ENCODE data around the gene USP5.
A peak's percentile ranks its signal among the peaks of the same experiment; 100 is the strongest.

Gene USP5

DNA sequence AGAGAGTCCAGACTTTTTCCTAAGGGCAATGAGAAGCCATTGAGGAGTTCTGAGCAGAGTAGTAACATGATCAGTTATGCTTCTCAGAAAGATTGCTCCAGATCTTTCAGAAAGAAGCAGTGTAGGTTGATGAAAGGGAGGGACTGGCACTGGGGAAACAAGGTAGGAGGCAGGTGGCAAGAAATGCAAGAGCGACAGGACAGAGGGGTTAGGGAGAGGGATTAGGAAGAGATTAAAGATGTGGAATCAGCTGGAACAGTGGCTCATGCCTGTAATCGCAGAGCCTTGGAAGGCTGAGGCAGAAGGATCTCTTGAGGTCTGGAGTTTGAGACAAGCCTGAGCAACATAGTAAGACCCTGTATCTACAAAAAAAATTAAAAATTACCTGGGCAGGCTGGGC is 4.3 kb upstream of the USP5 start:
- TF ChIP-seq, protein P1, sequence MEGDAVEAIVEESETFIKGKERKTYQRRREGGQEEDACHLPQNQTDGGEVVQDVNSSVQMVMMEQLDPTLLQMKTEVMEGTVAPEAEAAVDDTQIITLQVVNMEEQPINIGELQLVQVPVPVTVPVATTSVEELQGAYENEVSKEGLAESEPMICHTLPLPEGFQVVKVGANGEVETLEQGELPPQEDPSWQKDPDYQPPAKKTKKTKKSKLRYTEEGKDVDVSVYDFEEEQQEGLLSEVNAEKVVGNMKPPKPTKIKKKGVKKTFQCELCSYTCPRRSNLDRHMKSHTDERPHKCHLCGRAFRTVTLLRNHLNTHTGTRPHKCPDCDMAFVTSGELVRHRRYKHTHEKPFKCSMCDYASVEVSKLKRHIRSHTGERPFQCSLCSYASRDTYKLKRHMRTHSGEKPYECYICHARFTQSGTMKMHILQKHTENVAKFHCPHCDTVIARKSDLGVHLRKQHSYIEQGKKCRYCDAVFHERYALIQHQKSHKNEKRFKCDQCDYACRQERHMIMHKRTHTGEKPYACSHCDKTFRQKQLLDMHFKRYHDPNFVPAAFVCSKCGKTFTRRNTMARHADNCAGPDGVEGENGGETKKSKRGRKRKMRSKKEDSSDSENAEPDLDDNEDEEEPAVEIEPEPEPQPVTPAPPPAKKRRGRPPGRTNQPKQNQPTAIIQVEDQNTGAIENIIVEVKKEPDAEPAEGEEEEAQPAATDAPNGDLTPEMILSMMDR (IDR thresholded peaks at IDR 0.05; ENCODE audit: insufficient read depth, low read depth, low read length, missing control alignments), result no peak
- no peak for DNase-seq (ENCODE audit: low read depth)
- H3K4me3 ChIP-seq (ENCODE audit: low read length), result no peak overlapping the region

DNA sequence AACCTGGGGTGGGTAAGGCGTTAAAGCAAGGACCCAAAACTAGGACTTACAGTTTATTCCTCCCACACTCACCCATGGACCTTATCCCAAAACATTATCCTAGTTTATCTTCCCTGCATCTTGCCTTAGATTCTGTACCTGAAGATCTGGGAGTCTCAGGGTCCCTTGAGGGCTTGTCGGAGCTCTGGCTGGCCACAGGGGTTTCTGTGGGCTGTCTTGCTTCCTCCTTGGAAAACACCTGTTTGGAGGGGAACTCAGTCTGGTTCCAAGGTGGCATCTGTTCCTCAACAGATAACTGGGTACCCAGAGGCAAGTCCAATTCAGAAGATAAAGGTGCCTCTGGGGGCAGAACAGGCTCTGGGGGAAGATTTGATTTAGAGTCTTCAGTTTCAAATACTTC is 2.5 kb upstream of the USP5 start:
- H3K4me3 ChIP-seq (ENCODE audit: low read length), result no peak overlapping the region
- TF ChIP-seq, protein P1 (IDR thresholded peaks at IDR 0.05; ENCODE audit: insufficient read depth, low read depth, low read length, missing control alignments), result no peak
- no peak for DNase-seq (ENCODE audit: low read depth)

DNA sequence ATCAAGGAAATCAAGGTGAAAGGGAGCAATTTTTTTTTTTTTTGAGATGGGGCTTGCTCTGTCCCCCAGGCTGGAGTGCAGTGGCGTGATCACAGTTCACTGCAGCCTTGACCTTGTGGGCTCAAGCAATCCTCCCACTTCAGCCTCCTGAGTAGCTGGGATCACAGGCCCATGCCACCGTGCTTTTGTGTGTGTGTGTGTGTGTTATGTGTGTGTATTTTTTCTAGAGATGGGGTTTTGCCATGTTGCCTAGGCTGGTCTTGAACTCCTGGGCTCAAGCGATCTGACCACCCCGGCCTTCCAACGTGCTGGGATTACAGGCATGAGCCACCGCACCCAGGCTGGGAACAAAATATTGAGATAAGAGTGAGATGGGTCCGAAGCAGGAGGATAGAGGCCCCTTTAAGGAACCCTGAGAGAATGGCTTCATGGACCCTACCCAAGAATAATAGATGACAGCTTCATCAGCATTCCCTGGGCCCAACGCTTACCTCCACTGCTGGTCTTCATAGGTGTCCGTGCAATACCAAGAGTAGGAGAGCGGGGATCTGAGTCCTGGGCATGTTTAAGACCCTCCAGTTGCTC is 1.9 kb upstream of the USP5 start:
- TF ChIP-seq, protein P1 (IDR thresholded peaks at IDR 0.05; ENCODE audit: insufficient read depth, low read depth, low read length, missing control alignments), result no peak
- peak overlapping the region; percentile 97 for H3K4me3 ChIP-seq (ENCODE audit: low read length)
- no peak for DNase-seq (ENCODE audit: low read depth)

DNA sequence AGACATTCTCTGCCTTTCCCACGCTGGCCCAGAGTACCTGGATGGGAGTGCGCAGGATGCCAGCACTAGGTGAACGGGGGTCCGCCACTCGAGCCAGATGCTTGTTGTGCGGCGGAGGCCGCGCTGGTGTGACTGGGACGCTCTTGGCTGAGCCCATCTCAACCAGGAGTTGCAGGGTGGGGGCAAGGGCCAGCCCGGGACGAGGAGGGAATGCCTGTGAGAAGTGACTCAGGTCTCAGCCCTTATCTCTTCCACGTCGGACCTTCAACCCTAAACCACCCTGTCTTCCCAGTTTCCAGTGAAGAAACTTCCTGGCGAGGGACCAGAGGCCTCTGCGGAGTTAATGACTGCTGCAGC is 1.2 kb upstream of the USP5 start:
- TF ChIP-seq, protein P1 (IDR thresholded peaks at IDR 0.05; ENCODE audit: insufficient read depth, low read depth, low read length, missing control alignments), result no peak
- DNase-seq (ENCODE audit: low read depth), result no peak
- H3K4me3 ChIP-seq (ENCODE audit: low read length), result peak overlapping the region; percentile 97

DNA sequence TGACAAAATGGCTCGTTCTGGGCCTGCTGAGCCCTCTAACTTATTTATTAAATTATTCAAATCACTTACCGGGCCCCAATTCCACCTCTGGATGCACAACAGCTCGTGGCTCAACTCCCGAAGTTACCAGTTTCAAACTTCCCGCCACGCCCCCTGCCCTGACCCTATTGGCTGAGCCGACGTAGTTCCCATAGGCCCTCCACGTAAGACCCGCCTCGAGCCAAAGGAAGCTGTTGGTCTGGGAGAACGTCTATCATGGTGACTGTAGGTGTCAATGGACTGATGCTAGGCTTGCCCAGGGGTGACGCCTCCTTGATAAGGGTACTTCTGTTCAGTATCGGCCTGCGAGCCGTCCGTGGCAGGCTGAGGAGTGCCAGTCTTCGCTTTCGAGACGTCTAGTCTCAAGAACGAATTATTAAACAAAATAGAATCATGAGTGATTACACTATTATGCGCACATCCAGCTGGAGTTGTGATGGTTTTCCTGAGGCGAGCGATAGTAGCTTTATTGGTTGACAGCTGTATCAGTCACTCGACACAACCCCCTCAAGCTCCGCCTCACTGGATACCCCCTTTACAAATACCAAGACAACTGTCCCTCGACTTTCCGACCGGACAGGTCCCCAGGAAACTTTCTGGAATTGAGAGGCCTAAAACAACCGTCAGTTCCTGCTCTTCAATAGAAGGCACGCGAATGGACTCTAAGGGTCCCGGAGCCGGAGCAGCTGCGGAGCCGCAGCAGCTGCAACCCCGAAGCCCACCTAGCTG is 613 bp upstream of the USP5 start, which contains the start of gene CDCA3:
CDCA3 (minus strand) TSS at position 134 of the 768 bp plus-strand sequence. CDS start 334 bp downstream, outside the sequence.
- TF ChIP-seq, protein P1 (IDR thresholded peaks at IDR 0.05; ENCODE audit: insufficient read depth, low read depth, low read length, missing control alignments), result no peak
- peak within 1 kb of the TSS; percentile 97 for H3K4me3 ChIP-seq (ENCODE audit: low read length)
- peak; percentile 99 for DNase-seq (ENCODE audit: low read depth)

DNA sequence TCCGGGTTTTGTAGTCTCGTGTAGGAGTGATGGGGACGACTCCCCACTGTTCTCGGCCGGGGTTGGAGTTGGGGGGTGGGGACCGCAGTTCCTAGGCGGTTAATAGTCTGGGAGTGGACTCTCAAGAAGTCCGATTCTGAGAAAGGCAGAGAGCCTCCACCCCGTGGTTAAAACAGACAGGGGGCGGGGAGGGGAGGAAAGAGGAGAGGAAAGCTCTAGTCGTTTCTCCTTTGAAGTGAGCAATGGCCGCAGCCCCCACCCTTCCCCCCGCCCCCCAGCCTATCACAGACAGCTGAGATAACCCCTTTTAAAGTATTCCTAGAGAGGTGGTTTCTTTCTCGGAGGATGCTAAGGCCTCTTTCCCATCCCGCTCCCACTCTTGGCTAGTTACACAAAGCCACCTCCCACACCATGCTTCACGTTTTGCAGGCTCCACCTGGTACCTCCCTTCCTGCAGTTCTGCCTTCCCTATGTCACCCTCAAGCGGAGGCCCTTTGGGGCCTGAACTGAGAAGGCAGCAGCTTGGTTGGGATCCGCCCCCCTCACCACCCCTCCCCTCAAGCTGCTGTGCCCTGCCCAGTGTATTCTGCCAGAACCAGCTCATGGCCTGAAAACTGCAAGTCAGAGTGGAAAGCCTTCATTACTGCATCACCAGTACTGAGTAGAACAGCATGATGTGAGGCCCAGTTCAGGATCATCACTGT is 853 bp downstream of the USP5 start:
- H3K4me3 ChIP-seq (ENCODE audit: low read length), result peak overlapping the region; percentile 97
- TF ChIP-seq, protein P1 (IDR thresholded peaks at IDR 0.05; ENCODE audit: insufficient read depth, low read depth, low read length, missing control alignments), result no peak

More for the DNA sequence above, 853 bp downstream of the USP5 start:
- peak; percentile 90 for DNase-seq (ENCODE audit: low read depth)

Measured in epithelial cell of esophagus (primary cell).